K562 (cell line): ENCODE measurements around the gene THOC7. TPM values are rescaled to one million over a fixed set of nuclear protein-coding genes. Genes with fewer than 3 reads are reported as not detected.

Experiments used
- CBX3 ChIP-seq, 2 experiments: IDR thresholded peaks; 1 replicate in 1 of 2; 2 replicates in 1 of 2; pipeline ENCODE4 v1.6.1; 2012; ENCODE audit warnings: inconsistent platforms in 2 of 2, low read length in 2 of 2, borderline replicate concordance in 1 of 2, control low read depth in 1 of 2
- MBD1 ChIP-seq: fragments of 250-450 bp; sonication (Bioruptor Pico); IDR thresholded peaks from 2 replicates; pipeline ENCODE4 v1.8.0; 2022; ENCODE audit warnings: inconsistent platforms
- NONO ChIP-seq, 2 experiments: fragments of 200-400 bp in 1 of 2; fragments of 450-650 bp in 1 of 2; formaldehyde crosslinking in 1 of 2; IDR thresholded peaks; 2 replicates each; pipeline ENCODE4 v1.6.1; 2017; ENCODE audit warnings: low read depth in 2 of 2, mild to moderate bottlenecking in 2 of 2, moderate library complexity in 2 of 2, low read length in 1 of 2
- PBX2 ChIP-seq, 2 experiments: IDR thresholded peaks in 1 of 2; conservative IDR thresholded peaks in 1 of 2; 2 replicates each; pipeline ENCODE4 v1.6.1; 2016; ENCODE audit warnings: low read depth in 2 of 2, mild to moderate bottlenecking in 1 of 2, missing compliant biosample characterization in 1 of 2, missing genetic modification characterization in 1 of 2, moderate library complexity in 1 of 2
- RBFOX2 ChIP-seq: fragments of 200-400 bp; formaldehyde crosslinking; IDR thresholded peaks from 2 replicates; pipeline ENCODE4 v1.6.1; 2017; ENCODE audit warnings: low read depth, mild to moderate bottlenecking, low read length, moderate library complexity
- TEAD2 ChIP-seq: fragments of 450-650 bp; IDR thresholded peaks from 2 replicates; pipeline ENCODE4 v1.6.1; 2016; ENCODE audit warnings: missing genetic modification characterization, control low read depth, missing compliant biosample characterization
- ZNF354B ChIP-seq: fragments of 250-450 bp; sonication (Bioruptor Pico); IDR thresholded peaks from 2 replicates; pipeline ENCODE4 v1.4.0; 2020
- polyA plus RNA-seq, 8 experiments: library from polyadenylated mRNA; depleted of rRNA in 4 of 8; stranded (reverse) in 5 of 8; unstranded in 3 of 8; fragments of >200 nt; fragmentation: Nextera tagmentation in 2 of 8; fragmentation: Illumina TruSeq in 1 of 8; extraction: Ambion mirVana in 2 of 8; extraction: Trizol in 1 of 8; gene quantifications; 2 replicates each; pipeline versions ENCODE4 v1.2.1 to v1.2.3, GENCODE V29; 2011 to 2014; ENCODE audit warnings: inconsistent platforms in 1 of 8, missing spikeins in 1 of 8
- total RNA-seq, 7 experiments: library from RNA; depleted of rRNA in 6 of 7; stranded (reverse); fragments of >200 nt in 6 of 7; fragmentation: Illumina TruSeq in 2 of 7; extraction: Trizol in 2 of 7; gene quantifications; 2 replicates each; pipeline versions ENCODE4 v1.2.1 to v1.2.3, GENCODE V29; 2011 to 2021; ENCODE audit warnings: low replicate concordance in 1 of 7

THOC7 gene
- total and polyA plus RNA-seq, 9 of the 15 experiments (the other 6 are each of a cell fraction or from before 2014, with no cell fraction given): 56.5 to 129 (median 94.7) TPM

GRCh38 chr3:63817225-63817624, 46.4 kb downstream of the THOC7 start (continued):
- TF ChIP-seq MBD1 (CRISPR knock-in tag) (no peak), CBX3 (IDR thresholded peaks at IDR 0.05; ENCODE audit: borderline replicate concordance in 1 of 2, low read length in 2 of 2) (no peak), TEAD2 (tag) (no peak), ZNF354B (CRISPR knock-in tag) (no peak), NONO (IDR thresholded peaks at IDR 0.05; ENCODE audit: low read depth in 2 of 2, low read length in 1 of 2) (no peak), PBX2 (CRISPR knock-in tag; IDR thresholded peaks at IDR 0.05; ENCODE audit: low read depth) (no peak), PBX2 (tag; conservative IDR thresholded peaks at IDR 0.05; ENCODE audit: low read depth) (no peak), RBFOX2 (no peak)
